NT2/D1 (cell line): Measurements from ENCODE around the gene IQSEC3.

ENCODE experiments used
- SUZ12 ChIP-seq: IDR thresholded peaks from 2 replicates; pipeline ENCODE4 v1.6.1; 2011; ENCODE audit not compliant: insufficient read length, insufficient read depth; ENCODE audit errors: extremely low read depth
- YY1 ChIP-seq: IDR thresholded peaks from 2 replicates; pipeline ENCODE4 v1.6.1; 2011; ENCODE audit not compliant: insufficient read length, insufficient read depth
- ZNF274 ChIP-seq: IDR thresholded peaks from 2 replicates; pipeline ENCODE4 v1.6.1; 2011; ENCODE audit warnings: mild to moderate bottlenecking, low read depth, low read length

DNA sequence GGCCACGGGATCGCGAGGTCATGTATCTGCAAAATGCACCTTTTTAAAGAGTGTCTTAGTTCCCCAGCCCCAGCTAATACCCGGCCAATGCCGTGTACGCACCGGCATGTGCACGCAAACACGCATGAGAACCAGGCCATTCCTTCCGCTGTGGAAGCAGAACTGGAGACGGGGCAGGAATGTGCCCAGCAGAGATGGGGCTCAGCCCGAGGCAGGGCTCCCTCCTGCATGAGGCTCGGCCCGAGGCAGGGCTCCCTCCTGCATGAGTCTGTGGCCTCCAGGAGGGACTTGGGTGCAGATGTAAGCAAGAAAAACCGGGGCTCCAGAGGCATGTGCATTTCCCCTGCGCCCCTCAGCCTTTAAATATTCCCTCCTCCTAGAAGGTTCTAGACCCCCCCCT lies 109.2 kb downstream of the IQSEC3 start:
- TF ChIP-seq ZNF274: no peak
- TF ChIP-seq YY1: no peak
- TF ChIP-seq SUZ12: no peak
